GM18909 (cell line): Measurements from ENCODE around the gene ADCK1.
"Not testable (repeated sequence)": the region's sequence is repeated elsewhere in the genome, so short reads cannot be mapped to it uniquely, and the experiment has no call there.

Experiments used
- ATAC-seq: cut with Tn5 transposase; IDR thresholded peaks from one replicate; pipeline ENCODE4 v1.9.1; 2021; ENCODE audit warnings: mild to moderate bottlenecking; ENCODE audit not compliant: unreplicated experiment, poor library complexity

ADCK1 gene

GRCh38 chr14:77864085-77864484 is 64.2 kb downstream of the ADCK1 start:
- no peak for ATAC-seq

- no peak for ATAC-seq
Measured at GRCh38 chr14:77864580-77864979, 64.7 kb downstream of the ADCK1 start.

- no peak for ATAC-seq
Measured at GRCh38 chr14:77865455-77865854, 65.5 kb downstream of the ADCK1 start.

GRCh38 chr14:77866932-77867331 is 67.0 kb downstream of the ADCK1 start:
- ATAC-seq: no peak

GRCh38 chr14:77867476-77867875 is 67.6 kb downstream of the ADCK1 start:
- ATAC-seq: no peak

- no peak for ATAC-seq
Measured at GRCh38 chr14:77868552-77869285, 68.8 kb downstream of the ADCK1 start.

GRCh38 chr14:77869340-77869739 is 69.4 kb downstream of the ADCK1 start:
- no peak for ATAC-seq

- no peak for ATAC-seq
Measured at GRCh38 chr14:77870646-77871045, 70.7 kb downstream of the ADCK1 start.

GRCh38 chr14:77872152-77872551 is 72.2 kb downstream of the ADCK1 start:
- no peak for ATAC-seq

- ATAC-seq: no peak
Measured at GRCh38 chr14:77872983-77873382, 73.1 kb downstream of the ADCK1 start.

- no peak for ATAC-seq
Measured at GRCh38 chr14:77878783-77879182, 78.9 kb downstream of the ADCK1 start.

GRCh38 chr14:77880056-77880455 is 80.1 kb downstream of the ADCK1 start:
- no peak for ATAC-seq

- ATAC-seq: no peak
Measured at GRCh38 chr14:77882098-77882497, 82.2 kb downstream of the ADCK1 start.

- no peak for ATAC-seq
Measured at GRCh38 chr14:77882636-77883035, 82.7 kb downstream of the ADCK1 start.

- no peak for ATAC-seq
Measured at GRCh38 chr14:77883131-77883846, 83.4 kb downstream of the ADCK1 start.

GRCh38 chr14:77883847-77884238 is 83.9 kb downstream of the ADCK1 start:
- no peak for ATAC-seq

GRCh38 chr14:77885367-77885766 is 85.5 kb downstream of the ADCK1 start:
- no peak for ATAC-seq

GRCh38 chr14:77886010-77886409 is 86.1 kb downstream of the ADCK1 start:
- no peak for ATAC-seq

GRCh38 chr14:77888903-77889302 is 89.0 kb downstream of the ADCK1 start:
- not testable (repeated sequence) for ATAC-seq

GRCh38 chr14:77889971-77890442 is 90.1 kb downstream of the ADCK1 start:
- no peak for ATAC-seq

- ATAC-seq: no peak
Measured at GRCh38 chr14:77890873-77891272, 91.0 kb downstream of the ADCK1 start.

- no peak for ATAC-seq
Measured at GRCh38 chr14:77892381-77892871, 92.5 kb downstream of the ADCK1 start.
